IPS-18c (cell line): ENCODE data around the gene OR2A2.
"Not testable (repeated sequence)": the region's sequence is repeated elsewhere in the genome, so short reads cannot be mapped to it uniquely, and the experiment has no call there.

Experiments used
- H3K4me3 ChIP-seq: 2 replicates; pipeline ENCODE4 v1.7.0; 2013; ENCODE audit warnings: low read depth, mild to moderate bottlenecking, low read length, moderate library complexity; ENCODE audit not compliant: insufficient read depth
- H3K9me3 ChIP-seq: one replicate; pipeline ENCODE4 v1.6.1; 2013; ENCODE audit warnings: mild to moderate bottlenecking, low read length, moderate library complexity; ENCODE audit not compliant: control insufficient read depth, insufficient read depth

Gene OR2A2

DNA sequence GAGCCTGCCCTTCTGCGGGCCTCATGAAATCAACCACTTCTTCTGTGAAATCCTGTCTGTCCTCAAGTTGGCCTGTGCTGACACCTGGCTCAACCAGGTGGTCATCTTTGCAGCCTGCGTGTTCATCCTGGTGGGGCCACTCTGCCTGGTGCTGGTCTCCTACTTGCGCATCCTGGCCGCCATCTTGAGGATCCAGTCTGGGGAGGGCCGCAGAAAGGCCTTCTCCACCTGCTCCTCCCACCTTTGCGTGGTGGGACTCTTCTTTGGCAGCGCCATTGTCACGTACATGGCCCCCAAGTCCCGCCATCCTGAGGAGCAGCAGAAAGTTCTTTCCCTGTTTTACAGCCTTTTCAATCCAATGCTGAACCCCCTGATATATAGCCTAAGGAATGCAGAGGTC, 20.2 kb downstream of the OR2A2 start:
- H3K4me3 ChIP-seq, H3K9me3 ChIP-seq: not testable (repeated sequence)

DNA sequence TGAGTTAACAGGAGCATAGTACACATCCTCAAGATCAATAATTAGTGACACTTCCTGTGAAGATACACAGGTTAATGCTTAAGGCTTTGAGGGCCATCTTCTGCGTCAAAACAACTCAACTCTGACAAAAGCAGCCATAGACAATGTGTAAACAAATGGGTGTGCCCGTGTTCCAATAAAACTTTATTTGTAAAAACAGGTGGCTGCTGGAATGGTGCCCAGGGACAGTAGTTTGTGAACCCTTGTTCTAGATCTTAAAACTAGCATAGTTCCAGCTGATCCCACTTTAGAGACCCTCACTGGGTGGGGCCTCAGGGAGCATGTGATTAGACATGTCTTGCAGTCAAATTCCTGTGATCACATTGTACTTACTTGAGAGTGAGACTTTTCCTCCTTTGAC, 21.3 kb downstream of the OR2A2 start:
- Histone ChIP-seq H3K4me3 (no peak overlapping the region), H3K9me3 (no peaks in the 10 kb centered on the region)

DNA sequence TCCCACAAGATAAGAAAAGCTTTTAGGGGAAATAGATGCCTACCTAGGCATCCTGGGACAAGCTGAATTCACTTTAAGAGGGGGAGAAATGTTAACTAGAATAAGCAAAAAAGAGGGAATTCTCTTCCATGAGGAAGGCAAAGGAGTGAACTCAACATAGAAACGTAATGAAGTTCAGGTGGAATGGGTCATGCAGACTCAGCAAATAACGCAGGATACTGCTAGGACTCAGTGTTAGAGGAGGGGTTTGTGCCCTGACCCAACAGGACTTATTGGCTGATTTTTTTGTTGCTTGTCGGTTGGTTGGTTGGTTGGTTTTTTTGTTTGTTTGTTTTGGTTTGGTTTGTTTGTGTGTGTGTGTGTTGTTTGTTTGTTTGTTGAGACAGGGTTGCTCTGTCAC, 22.9 kb downstream of the OR2A2 start:
- Histone ChIP-seq H3K9me3 (no peaks in the 10 kb centered on the region), H3K4me3 (no peak overlapping the region)

DNA sequence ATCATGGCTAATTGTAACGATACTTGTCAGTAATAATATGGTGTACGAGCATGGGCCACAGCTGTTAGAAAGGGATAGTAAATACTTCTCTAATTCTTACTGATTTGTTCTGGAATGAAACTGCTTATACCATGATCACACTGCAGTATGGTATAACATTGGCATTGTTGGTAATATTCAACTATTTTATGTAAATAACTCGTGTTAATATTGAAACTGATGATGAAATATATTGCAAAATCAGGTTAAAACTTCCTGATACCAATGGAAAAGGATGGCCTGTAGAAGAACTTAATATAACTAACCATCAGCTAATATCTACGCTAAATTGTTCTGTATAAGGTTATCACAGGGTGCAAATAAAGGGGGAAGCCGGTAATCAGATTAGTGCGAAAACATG, 23.9 kb downstream of the OR2A2 start:
- H3K4me3 ChIP-seq, result no peak overlapping the region
- H3K9me3 ChIP-seq, result no peaks in the 10 kb centered on the region

DNA sequence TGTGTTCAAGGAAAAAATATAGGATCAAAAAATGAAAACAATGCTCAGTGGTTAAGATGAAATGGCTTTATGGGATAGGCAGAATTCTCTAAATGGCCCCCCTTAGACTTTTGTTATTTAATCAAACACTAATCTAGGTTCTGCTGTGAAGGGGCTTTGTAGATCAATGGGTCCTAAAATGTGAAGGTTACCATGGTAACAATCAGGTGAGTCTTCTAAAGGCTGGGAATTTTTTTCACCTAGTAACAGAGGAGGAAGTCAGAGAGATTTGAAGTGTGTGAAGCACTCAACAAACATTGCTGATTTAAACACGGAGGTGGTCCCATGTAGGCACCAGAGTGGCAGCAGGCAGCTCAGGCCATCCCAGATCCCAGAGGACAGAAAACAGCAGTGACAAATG, 24.7 kb downstream of the OR2A2 start:
- Histone ChIP-seq H3K9me3 (no peaks in the 10 kb centered on the region), H3K4me3 (no peak overlapping the region)

DNA sequence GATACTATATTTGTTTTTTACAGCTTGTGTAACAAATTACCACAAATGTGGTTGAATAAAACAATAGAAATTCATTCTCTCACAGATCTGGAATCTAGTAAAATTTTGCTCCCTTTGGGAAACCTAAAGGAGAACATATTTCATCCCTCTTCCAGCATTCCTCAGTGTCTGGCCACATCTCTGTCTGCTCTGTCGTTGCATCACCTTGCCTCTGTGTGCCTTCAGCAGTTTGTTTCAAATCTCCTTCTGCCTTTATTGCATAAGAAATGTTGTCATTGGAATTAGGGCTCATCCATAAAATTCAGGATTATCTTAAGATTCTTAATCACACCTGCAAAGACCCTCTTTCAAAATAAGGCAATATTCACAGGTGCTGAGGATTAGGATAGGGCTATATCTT, 28.1 kb downstream of the OR2A2 start:
- Histone ChIP-seq H3K4me3 (no peak overlapping the region), H3K9me3 (no peaks in the 10 kb centered on the region)

DNA sequence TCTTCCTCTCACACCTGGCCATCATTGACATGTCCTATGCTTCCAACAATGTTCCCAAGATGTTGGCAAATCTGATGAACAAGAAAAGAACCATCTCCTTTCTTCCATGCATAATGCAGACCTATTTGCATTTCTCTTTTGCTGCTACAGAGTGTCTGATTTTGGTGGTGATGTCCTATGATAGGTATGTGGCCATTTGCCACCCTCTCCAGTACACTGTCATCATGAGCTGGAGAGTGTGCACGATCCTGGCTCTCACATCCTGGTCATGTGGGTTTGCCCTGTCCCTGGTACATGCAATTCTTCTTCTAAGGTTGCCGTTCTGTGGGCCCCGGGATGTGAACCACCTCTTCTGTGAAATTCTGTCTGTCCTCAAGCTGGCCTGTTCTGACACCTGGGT, 32.8 kb downstream of the OR2A2 start:
- Histone ChIP-seq H3K4me3 (no peak overlapping the region), H3K9me3 (no peaks in the 10 kb centered on the region)

DNA sequence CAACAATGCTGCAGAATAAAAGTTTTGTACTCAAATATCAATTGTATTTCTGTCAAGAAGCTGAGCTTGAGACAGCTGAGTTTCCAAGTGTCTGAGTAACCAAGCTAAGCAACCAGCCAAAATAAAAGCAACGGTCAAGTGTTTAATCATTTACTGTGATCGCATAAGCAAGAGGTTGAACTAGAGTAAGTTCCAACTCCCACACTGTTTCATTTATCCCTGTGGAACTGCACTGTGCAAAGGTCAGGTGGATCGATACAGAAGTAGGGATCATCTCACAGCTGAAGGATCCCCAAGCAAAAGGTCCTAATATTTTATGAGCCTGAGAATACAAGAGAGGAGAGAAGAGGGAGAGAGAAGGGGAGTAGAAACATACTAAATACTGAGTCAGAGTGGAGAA, 35.0 kb downstream of the OR2A2 start:
- Histone ChIP-seq H3K4me3 (no peak overlapping the region), H3K9me3 (no peaks in the 10 kb centered on the region)

DNA sequence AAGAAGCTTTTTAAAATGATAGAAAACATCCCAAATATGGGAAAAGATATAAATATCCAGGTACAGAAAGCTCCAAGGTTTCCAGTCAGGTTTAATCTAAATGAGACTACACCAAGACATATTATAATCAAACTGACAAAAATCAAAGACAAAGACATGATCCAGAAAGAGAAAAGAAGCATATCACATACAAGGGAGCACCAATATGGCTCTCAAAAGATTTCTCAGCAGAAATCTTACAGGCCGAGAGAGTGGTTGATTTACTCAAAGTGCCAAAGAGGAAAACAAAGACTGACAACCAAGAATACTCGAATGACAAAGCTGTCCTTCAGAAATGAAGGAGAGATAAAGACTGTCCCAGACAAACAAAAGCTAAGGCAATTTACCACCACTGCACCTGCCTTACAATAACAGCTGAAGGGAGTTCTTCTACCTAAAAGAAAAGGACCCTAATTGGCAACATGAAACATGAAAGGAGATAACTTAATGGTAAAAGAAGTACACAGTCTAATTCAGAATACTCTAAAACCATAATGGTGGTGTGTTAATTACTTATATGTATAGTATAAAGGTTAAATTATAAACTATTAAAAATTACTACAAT, 38.9 kb downstream of the OR2A2 start:
- Histone ChIP-seq H3K4me3 (no peak overlapping the region), H3K9me3 (no peaks in the 10 kb centered on the region)

DNA sequence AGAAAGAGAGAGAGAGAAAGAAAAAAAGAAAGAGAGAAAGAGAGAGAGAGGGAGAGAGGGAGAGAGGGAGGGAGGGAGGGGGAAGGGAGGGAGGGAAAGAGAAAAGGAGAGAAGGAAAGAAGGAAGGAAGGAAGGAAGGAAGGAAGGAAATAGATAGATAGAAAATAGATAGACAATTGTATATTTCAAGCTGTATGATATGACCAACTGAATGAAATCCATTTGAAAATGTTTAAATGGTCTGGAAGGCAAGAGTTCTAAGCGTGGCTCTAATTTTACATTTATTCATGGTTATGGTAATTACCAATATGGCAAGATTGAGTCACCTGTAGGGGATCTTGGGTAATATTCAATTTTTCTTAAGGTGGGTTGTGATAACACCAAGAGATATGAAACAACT, 49.5 kb downstream of the OR2A2 start:
- Histone ChIP-seq H3K4me3 (no peak overlapping the region), H3K9me3 (no peaks in the 10 kb centered on the region)
